Measurements from ENCODE around the gene S100A7. TPM values are rescaled to one million over a fixed set of nuclear protein-coding genes. Genes with fewer than 3 reads are reported as not detected.
"Not testable (repeated sequence)": the region's sequence is repeated elsewhere in the genome, so short reads cannot be mapped to it uniquely, and the experiment has no call there.

S100A7 gene
- total and polyA plus RNA-seq, 2 of the 8 experiments (the other 6 are each of a cell fraction or from before 2014, with no cell fraction given): not detected

DNA sequence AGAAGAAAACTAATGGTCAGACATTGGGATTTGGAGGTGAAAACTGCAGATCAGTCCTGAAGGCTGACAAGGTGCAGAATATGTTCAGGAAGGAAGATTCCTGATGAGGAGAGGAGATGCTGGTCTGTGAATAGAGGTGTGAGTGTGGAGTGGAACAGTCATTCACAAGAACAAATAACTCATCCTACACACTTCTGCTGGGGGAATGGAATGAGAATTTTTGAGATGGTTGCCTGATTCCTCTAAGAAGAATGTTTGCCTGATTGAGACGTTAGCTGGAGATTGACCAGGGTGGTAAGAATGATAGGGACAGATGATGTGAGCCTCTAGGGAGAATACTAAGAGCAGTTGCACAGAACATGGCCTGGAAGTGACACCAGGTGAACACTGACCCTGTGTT, 4.1 kb downstream of the S100A7 start (continued):
- TF ChIP-seq E2F6 (IDR thresholded peaks at IDR 0.05): no peak
- no peak for TF ChIP-seq SUZ12 (IDR thresholded peaks at IDR 0.05; ENCODE audit: low read length)
- no peak for TF ChIP-seq BRCA1 (IDR thresholded peaks at IDR 0.05; ENCODE audit: low read depth, low read length)
- TF ChIP-seq EP300 (IDR thresholded peaks at IDR 0.05; ENCODE audit: borderline replicate concordance in 1 of 2, low read depth in 2 of 2, low read length in 2 of 2): no peak

- H4K8ac ChIP-seq (ENCODE audit: extremely low read depth, insufficient read depth, low read length); H3K18ac ChIP-seq (ENCODE audit: extremely low read depth, low read length); H3K36me3 ChIP-seq (ENCODE audit: control insufficient read depth in 2 of 4, insufficient read depth in 4 of 4, low read length in 3 of 4); H3K4me3 ChIP-seq (ENCODE audit: extremely low read depth in 1 of 4, insufficient read depth in 2 of 4, low read depth in 3 of 4, low read length in 4 of 4); H3K9me3 ChIP-seq (ENCODE audit: insufficient read depth in 2 of 2, low read depth in 1 of 2, low read length in 1 of 2); H2AFZ ChIP-seq (ENCODE audit: low read length); H2AK5ac ChIP-seq (ENCODE audit: low read depth, low read length); H4K20me1 ChIP-seq (replicated peaks in 1 of 2; ENCODE audit: control insufficient read depth in 1 of 2, insufficient read depth in 2 of 2, low read length in 2 of 2); H2BK15ac ChIP-seq (ENCODE audit: low read length); H3K23me2 ChIP-seq (ENCODE audit: low read depth, low read length); H2BK5ac ChIP-seq (ENCODE audit: low read depth, low read length); H3K23ac ChIP-seq (ENCODE audit: insufficient read length); H3K79me2 ChIP-seq (ENCODE audit: control insufficient read depth in 1 of 2, insufficient read depth in 2 of 2, low read length in 2 of 2); CTCF ChIA-PET (ENCODE audit: partially characterized antibody); H3K9ac ChIP-seq (replicated peaks in 1 of 4; ENCODE audit: extremely low read depth in 1 of 4, low read depth in 3 of 4, low read length in 3 of 4); H3K14ac ChIP-seq (ENCODE audit: insufficient read length); H2BK120ac ChIP-seq (replicated peaks; ENCODE audit: low read depth, low read length); H3K4me1 ChIP-seq (replicated peaks in 1 of 4; ENCODE audit: control insufficient read depth in 3 of 4, insufficient read depth in 4 of 4, low read length in 3 of 4); H3K4me2 ChIP-seq (ENCODE audit: insufficient read depth in 1 of 2, low read depth in 2 of 2, low read length in 2 of 2); DNase-seq (ENCODE audit: low read depth in 1 of 2, low spot score in 2 of 2); H4K91ac ChIP-seq (replicated peaks; ENCODE audit: insufficient read length, low read length); H3K79me1 ChIP-seq (ENCODE audit: low read depth, low read length); H3K27ac ChIP-seq (ENCODE audit: low read depth, low read length); POLR2A ChIA-PET (ENCODE audit: partially characterized antibody); H3K56ac ChIP-seq (replicated peaks; ENCODE audit: insufficient read length, low read depth, low read length); H2BK12ac ChIP-seq (ENCODE audit: low read depth, low read length); H2BK20ac ChIP-seq (ENCODE audit: low read length); H3K4ac ChIP-seq (replicated peaks; ENCODE audit: insufficient read length, low read depth, low read length); H4K5ac ChIP-seq (ENCODE audit: insufficient read length, low read depth, low read length); H3K27me3 ChIP-seq (replicated peaks in 1 of 4; ENCODE audit: control insufficient read depth in 3 of 4, extremely low read depth in 1 of 4, insufficient read depth in 3 of 4, low read length in 3 of 4): not testable (repeated sequence)
- FAIRE-seq: peak; percentile 52
- WGBS, 2 experiments (ENCODE audit: extremely low coverage in 1 of 2, insufficient coverage in 1 of 2, insufficient read length in 1 of 2, insufficient replicate concordance in 2 of 2, low coverage in 1 of 2, low lambda C conversion rate in 2 of 2, missing lambda C conversion rate in 1 of 2): 84% methylated on average over 4 of the region's 4 CpGs; no CpG with 5 or more reads in 1 of the 2 experiments
These were observed 11.6 kb downstream of the S100A7 start for GRCh38 chr1:153448851-153449250.

Measured in H1 (cell line).